NCI-H526 treated with DMSO at 0.1 percent for 48 hours (cell line): ENCODE results near the gene SIK3.

Experiments
- DNase-seq: peaks from one replicate; lab custom pipeline; 2025; lab: John Stamatoyannopoulos, UW

The SIK3 gene

GRCh38 chr11:116929414-116930090, 168.7 kb downstream of the SIK3 start:
- no peak for DNase-seq

- DNase-seq, result no peak
These were observed 169.4 kb downstream of the SIK3 start for GRCh38 chr11:116928845-116929244.

GRCh38 chr11:116928102-116928777, 170.0 kb downstream of the SIK3 start:
- DNase-seq, result no peak

- DNase-seq, result no peak
These were observed 170.9 kb downstream of the SIK3 start for GRCh38 chr11:116927163-116927974.

GRCh38 chr11:116925050-116925449, 173.2 kb downstream of the SIK3 start:
- DNase-seq, result no peak

GRCh38 chr11:116918925-116919655, 179.1 kb downstream of the SIK3 start:
- DNase-seq, result no peak

- no peak for DNase-seq
These were observed 180.6 kb downstream of the SIK3 start for GRCh38 chr11:116917632-116918031.

- DNase-seq, result no peak
These were observed 181.3 kb downstream of the SIK3 start for GRCh38 chr11:116916886-116917285.

- DNase-seq, result no peak
These were observed 182.2 kb downstream of the SIK3 start for GRCh38 chr11:116916052-116916451.

GRCh38 chr11:116913000-116913399, 185.2 kb downstream of the SIK3 start:
- no peak for DNase-seq

GRCh38 chr11:116911976-116912734, 186.1 kb downstream of the SIK3 start:
- DNase-seq, result no peak

GRCh38 chr11:116910847-116911246, 187.4 kb downstream of the SIK3 start:
- DNase-seq, result no peak

- no peak for DNase-seq
These were observed 187.8 kb downstream of the SIK3 start for GRCh38 chr11:116910378-116910777.

GRCh38 chr11:116909245-116909644, 189.0 kb downstream of the SIK3 start:
- DNase-seq, result no peak

GRCh38 chr11:116906479-116906878, 191.7 kb downstream of the SIK3 start:
- no peak for DNase-seq

- DNase-seq, result no peak
These were observed 195.1 kb downstream of the SIK3 start for GRCh38 chr11:116903090-116903489.

- DNase-seq, result no peak
These were observed 196.1 kb downstream of the SIK3 start for GRCh38 chr11:116901964-116902688.

- DNase-seq, result no peak
These were observed 197.0 kb downstream of the SIK3 start for GRCh38 chr11:116901211-116901610.

- no peak for DNase-seq
These were observed 202.0 kb downstream of the SIK3 start for GRCh38 chr11:116896211-116896610.

- no peak for DNase-seq
These were observed 203.0 kb downstream of the SIK3 start for GRCh38 chr11:116895048-116895757.
